ENCODE data around the gene FAM78A. TPM values are rescaled to one million over a fixed set of nuclear protein-coding genes. Genes with fewer than 3 reads are reported as not detected.

FAM78A gene
- polyA plus RNA-seq, 1 donor from 2014 or later, result 0.47 TPM

DNA sequence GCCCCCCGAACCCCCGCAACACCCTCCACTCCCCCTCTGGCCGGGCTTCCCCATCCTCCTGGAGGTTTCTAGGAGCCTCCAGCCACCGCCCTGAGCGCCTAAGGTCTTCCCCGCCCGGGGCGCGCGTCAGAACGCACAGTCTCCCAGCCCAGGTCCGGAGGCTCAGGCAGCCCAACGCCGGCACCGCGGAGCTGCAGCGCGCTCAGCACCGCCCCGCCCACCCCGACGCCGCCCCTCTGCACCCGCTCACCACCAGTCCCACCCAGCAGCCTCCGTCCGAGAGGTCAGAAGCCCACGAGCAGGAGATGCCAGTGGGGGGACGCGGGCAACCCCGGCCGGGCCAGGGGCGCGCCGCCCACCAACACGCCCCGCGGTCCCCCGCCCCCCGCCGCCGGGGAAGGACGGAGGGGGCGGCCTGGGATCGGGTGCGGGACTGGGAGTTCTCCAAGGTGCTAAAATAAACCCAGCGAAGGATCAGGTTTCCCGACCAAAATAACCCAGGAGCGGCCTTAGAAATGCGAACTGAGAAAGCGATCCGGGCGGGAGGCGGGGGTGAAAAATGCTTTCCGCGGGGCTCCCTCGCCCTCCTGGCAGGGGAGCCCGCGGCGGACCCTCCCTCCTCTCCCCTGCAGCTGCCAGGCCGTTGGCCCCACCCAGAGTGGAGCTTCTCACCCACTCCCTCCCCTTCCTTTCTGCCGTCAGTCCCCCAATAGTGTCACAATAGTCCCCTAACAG is 6.5 kb upstream of the FAM78A start:
- H3K4me3 ChIP-seq (ENCODE audit: low read length), result peak overlapping the region; percentile 53
- H3K27me3 ChIP-seq (ENCODE audit: insufficient read depth, low read depth, low read length), result peaks cover 24% of the 10 kb centered on the region
- H3K27ac ChIP-seq (ENCODE audit: low read length), result no peak overlapping the region
- no peaks in the 10 kb centered on the region for H3F3A ChIP-seq (ENCODE audit: insufficient read depth, low read length, poor library complexity, severe bottlenecking)
- no peaks in the 10 kb centered on the region for H4K20me1 ChIP-seq (ENCODE audit: insufficient read depth)
- H3K36me3 ChIP-seq (ENCODE audit: insufficient read depth, low read length), result no peaks in the 10 kb centered on the region
- H3K9me3 ChIP-seq (ENCODE audit: low read length), result no peaks in the 10 kb centered on the region
- H2AFZ ChIP-seq (ENCODE audit: low read depth, low read length), result no peak overlapping the region
- H3K9ac ChIP-seq (ENCODE audit: low read length), result peak overlapping the region; percentile 16
- H3K9me2 ChIP-seq (ENCODE audit: insufficient read depth, low read length), result no peaks in the 10 kb centered on the region
- no peak for TF ChIP-seq POLR2AphosphoS5 (IDR thresholded peaks at IDR 0.05)
- TF ChIP-seq EP300 (conservative IDR thresholded peaks at IDR 0.05; ENCODE audit: poor library complexity, severe bottlenecking), result no peak
- no peak for TF ChIP-seq EZH2 (IDR thresholded peaks at IDR 0.05; ENCODE audit: borderline replicate concordance, insufficient read depth, low read length, poor library complexity, severe bottlenecking)
- H3K4me2 ChIP-seq (ENCODE audit: low read length), result no peak overlapping the region
- H3K79me2 ChIP-seq (replicated peaks; ENCODE audit: insufficient read depth, low read length), result no peaks in the 10 kb centered on the region

DNA sequence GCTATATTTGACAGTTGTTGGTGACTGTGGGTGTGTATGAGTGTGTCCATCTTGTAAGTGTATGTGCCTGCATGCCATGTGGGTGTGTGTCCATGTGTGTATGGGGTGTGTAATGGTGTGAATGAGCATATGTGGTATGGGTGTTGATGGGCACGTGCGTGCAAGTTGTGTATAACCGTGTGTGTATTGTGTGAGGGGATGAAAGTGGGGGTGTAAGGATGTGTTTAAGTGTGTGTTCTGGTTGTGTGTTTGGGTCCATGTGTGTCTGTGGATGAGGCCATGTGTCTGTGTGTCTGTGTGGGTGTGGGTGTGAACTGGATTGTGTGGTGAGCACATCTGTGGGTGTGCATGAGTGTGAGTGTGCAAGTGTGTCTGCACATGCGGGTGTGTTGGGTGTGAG is 5.9 kb upstream of the FAM78A start:
- no peak overlapping the region for H3K4me3 ChIP-seq (ENCODE audit: low read length)
- no peak overlapping the region for H3K9ac ChIP-seq (ENCODE audit: low read length)
- no peak overlapping the region for H3K4me2 ChIP-seq (ENCODE audit: low read length)
- no peak for TF ChIP-seq REST (IDR thresholded peaks at IDR 0.05; ENCODE audit: borderline replicate concordance)
- TF ChIP-seq, protein P1, sequence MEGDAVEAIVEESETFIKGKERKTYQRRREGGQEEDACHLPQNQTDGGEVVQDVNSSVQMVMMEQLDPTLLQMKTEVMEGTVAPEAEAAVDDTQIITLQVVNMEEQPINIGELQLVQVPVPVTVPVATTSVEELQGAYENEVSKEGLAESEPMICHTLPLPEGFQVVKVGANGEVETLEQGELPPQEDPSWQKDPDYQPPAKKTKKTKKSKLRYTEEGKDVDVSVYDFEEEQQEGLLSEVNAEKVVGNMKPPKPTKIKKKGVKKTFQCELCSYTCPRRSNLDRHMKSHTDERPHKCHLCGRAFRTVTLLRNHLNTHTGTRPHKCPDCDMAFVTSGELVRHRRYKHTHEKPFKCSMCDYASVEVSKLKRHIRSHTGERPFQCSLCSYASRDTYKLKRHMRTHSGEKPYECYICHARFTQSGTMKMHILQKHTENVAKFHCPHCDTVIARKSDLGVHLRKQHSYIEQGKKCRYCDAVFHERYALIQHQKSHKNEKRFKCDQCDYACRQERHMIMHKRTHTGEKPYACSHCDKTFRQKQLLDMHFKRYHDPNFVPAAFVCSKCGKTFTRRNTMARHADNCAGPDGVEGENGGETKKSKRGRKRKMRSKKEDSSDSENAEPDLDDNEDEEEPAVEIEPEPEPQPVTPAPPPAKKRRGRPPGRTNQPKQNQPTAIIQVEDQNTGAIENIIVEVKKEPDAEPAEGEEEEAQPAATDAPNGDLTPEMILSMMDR (IDR thresholded peaks at IDR 0.05; ENCODE audit: poor library complexity, severe bottlenecking), result no peak
- no peak for TF ChIP-seq MXI1 (conservative IDR thresholded peaks at IDR 0.05; ENCODE audit: poor library complexity, severe bottlenecking)
- TF ChIP-seq TAF1 (IDR thresholded peaks at IDR 0.05; ENCODE audit: low read depth), result no peak
- no peak for TF ChIP-seq EP300 (conservative IDR thresholded peaks at IDR 0.05; ENCODE audit: poor library complexity, severe bottlenecking)
- H3K9me2 ChIP-seq (ENCODE audit: insufficient read depth, low read length), result no peaks in the 10 kb centered on the region
- H3F3A ChIP-seq (ENCODE audit: insufficient read depth, low read length, poor library complexity, severe bottlenecking), result no peaks in the 10 kb centered on the region
- no peaks in the 10 kb centered on the region for H3K79me2 ChIP-seq (replicated peaks; ENCODE audit: insufficient read depth, low read length)
- H3K27ac ChIP-seq (ENCODE audit: low read length), result no peak overlapping the region
- no peaks in the 10 kb centered on the region for H4K20me1 ChIP-seq (ENCODE audit: insufficient read depth)
- H2AFZ ChIP-seq (ENCODE audit: low read depth, low read length), result no peak overlapping the region
- H3K27me3 ChIP-seq (ENCODE audit: insufficient read depth, low read depth, low read length), result peaks cover 24% of the 10 kb centered on the region
- H3K36me3 ChIP-seq (ENCODE audit: insufficient read depth, low read length), result no peaks in the 10 kb centered on the region
- H3K9me3 ChIP-seq (ENCODE audit: low read length), result no peaks in the 10 kb centered on the region
